GM23338 (cell line): ENCODE results near the gene SBNO1. TPM values are rescaled to one million over a fixed set of nuclear protein-coding genes. Genes with fewer than 3 reads are reported as not detected.

Experiments
- ATAC-seq: fragments of 200-7000 bp; cut with Tn5 transposase; 3 replicates; pipeline ENCODE4 v1.9.1; 2020
- DNase-seq: peaks from one replicate; pipeline ENCODE4 v3.0.0-alpha.2; 2015; ENCODE audit warnings: low spot score
- H2AFZ ChIP-seq: fragments of 200-600 bp; sonication (generic); 2 replicates; pipeline ENCODE4 v1.8.0; 2016; ENCODE audit warnings: antibody characterized with exemption, mild to moderate bottlenecking, moderate library complexity
- H3F3A ChIP-seq: fragments of 200-600 bp; sonication (generic); replicated peaks from 2 replicates; pipeline ENCODE4 v1.8.0; 2017; ENCODE audit warnings: antibody characterized with exemption, mixed run types, low read depth
- H3K27ac ChIP-seq: fragments of 200-600 bp; sonication (generic); 2 replicates; pipeline ENCODE4 v1.6.1; 2016; ENCODE audit warnings: low read depth
- H3K27me3 ChIP-seq: fragments of 200-600 bp; sonication (generic); 2 replicates; pipeline ENCODE4 v1.8.0; 2016; ENCODE audit warnings: mild to moderate bottlenecking, mixed run types, moderate library complexity; ENCODE audit not compliant: insufficient read depth
- H3K36me3 ChIP-seq: fragments of 200-600 bp; sonication (generic); 2 replicates; pipeline ENCODE4 v1.8.0; 2016; ENCODE audit warnings: mild to moderate bottlenecking; ENCODE audit not compliant: insufficient read depth
- H3K4me1 ChIP-seq: fragments of 200-600 bp; sonication (generic); 2 replicates; pipeline ENCODE4 v1.8.0; 2016; ENCODE audit warnings: mild to moderate bottlenecking, moderate library complexity; ENCODE audit not compliant: insufficient read depth
- H3K4me2 ChIP-seq: fragments of 200-600 bp; sonication (generic); 2 replicates; pipeline ENCODE4 v1.7.1; 2017; ENCODE audit warnings: mixed run types
- H3K4me3 ChIP-seq: fragments of 200-600 bp; sonication (generic); 2 replicates; pipeline ENCODE4 v1.6.1; 2016; ENCODE audit warnings: mixed run types
- H3K79me2 ChIP-seq: fragments of 200-600 bp; sonication (generic); replicated peaks from 2 replicates; pipeline ENCODE4 v1.8.0; 2017; ENCODE audit warnings: mild to moderate bottlenecking; ENCODE audit not compliant: insufficient read depth
- H3K9me2 ChIP-seq: fragments of 200-600 bp; sonication (generic); 2 replicates; pipeline ENCODE4 v1.8.0; 2017; ENCODE audit not compliant: insufficient read depth
- H4K20me1 ChIP-seq: fragments of 200-600 bp; sonication (generic); replicated peaks from 2 replicates; pipeline ENCODE4 v1.8.0; 2017; ENCODE audit warnings: mild to moderate bottlenecking; ENCODE audit not compliant: insufficient read depth
- H3K27ac Mint-ChIP-seq: 2 replicates; pipeline ENCODE4 v1.8.0; 2020; ENCODE audit warnings: inconsistent platforms, mild to moderate bottlenecking, moderate library complexity, mixed read lengths
- H3K27me3 Mint-ChIP-seq: 3 replicates; pipeline ENCODE4 v1.8.0; 2022; ENCODE audit warnings: low read depth, mild to moderate bottlenecking, moderate library complexity, mixed read lengths, inconsistent platforms; ENCODE audit not compliant: insufficient read depth, poor library complexity
- H3K36me3 Mint-ChIP-seq: 3 replicates; pipeline ENCODE4 v1.8.0; 2021; ENCODE audit warnings: low read depth, mild to moderate bottlenecking, inconsistent platforms, moderate library complexity, mixed read lengths
- H3K4me1 Mint-ChIP-seq: 3 replicates; pipeline ENCODE4 v1.8.0; 2020; ENCODE audit warnings: mild to moderate bottlenecking, inconsistent platforms, mixed read lengths
- H3K4me3 Mint-ChIP-seq: 3 replicates; pipeline ENCODE4 v1.8.0; 2021; ENCODE audit warnings: moderate library complexity, mild to moderate bottlenecking, inconsistent platforms, mixed read lengths
- H3K9me3 Mint-ChIP-seq: 3 replicates; pipeline ENCODE4 v1.8.0; 2020; ENCODE audit warnings: moderate library complexity, mild to moderate bottlenecking, inconsistent platforms, mixed read lengths
- CTCF ChIP-seq, 2 experiments: fragments of 200-600 bp in 1 of 2; sonication (generic) in 1 of 2; conservative IDR thresholded peaks; 2 replicates each; pipeline versions ENCODE4 v1.5.1 to v1.6.1; 2016 to 2017; ENCODE audit warnings: antibody characterized with exemption in 2 of 2, low read depth in 2 of 2, mild to moderate bottlenecking in 2 of 2, moderate library complexity in 1 of 2
- ETS1 ChIP-seq: IDR thresholded peaks from 2 replicates; pipeline ENCODE4 v1.6.1; 2016; ENCODE audit warnings: antibody characterized with exemption
- EZH2 ChIP-seq: fragments of 200-600 bp; sonication (generic); IDR thresholded peaks from one replicate; pipeline ENCODE4 v1.8.0; 2017; ENCODE audit warnings: antibody characterized with exemption, mild to moderate bottlenecking, low read depth; ENCODE audit not compliant: unreplicated experiment
- JUNB ChIP-seq: IDR thresholded peaks from one replicate; pipeline ENCODE4 v1.6.1; 2016; ENCODE audit warnings: antibody characterized with exemption; ENCODE audit not compliant: unreplicated experiment
- NANOG ChIP-seq: IDR thresholded peaks from 2 replicates; pipeline ENCODE4 v1.6.1; 2016; ENCODE audit warnings: antibody characterized with exemption, borderline replicate concordance
- POLR2AphosphoS5 ChIP-seq: IDR thresholded peaks from 2 replicates; pipeline ENCODE4 v1.6.1; 2016; ENCODE audit warnings: antibody characterized with exemption, low read depth
- REST ChIP-seq: IDR thresholded peaks from one replicate; pipeline ENCODE4 v1.6.1; 2018; ENCODE audit warnings: antibody characterized with exemption; ENCODE audit not compliant: unreplicated experiment
- STAT1 ChIP-seq: IDR thresholded peaks from one replicate; pipeline ENCODE4 v1.6.1; 2016; ENCODE audit warnings: antibody characterized with exemption; ENCODE audit not compliant: unreplicated experiment
- ZNF114 ChIP-seq: fragments of 250-450 bp; sonication (Bioruptor Pico); IDR thresholded peaks from 2 replicates; pipeline ENCODE4 v1.5.0; 2020; ENCODE audit warnings: mild to moderate bottlenecking, moderate library complexity
- ZNF331 ChIP-seq: fragments of 250-450 bp; sonication (Bioruptor Pico); IDR thresholded peaks from 2 replicates; pipeline ENCODE4 v1.5.0; 2020; ENCODE audit warnings: low read depth, mild to moderate bottlenecking, moderate library complexity
- polyA plus RNA-seq: library from polyadenylated mRNA; unstranded; fragments of >200 nt; fragmentation: Nextera tagmentation; extraction: Ambion mirVana; gene quantifications from 2 replicates; pipeline ENCODE4 v1.2.1, GENCODE V29; 2016
- total RNA-seq: library from RNA; depleted of rRNA; stranded (reverse); fragments of >200 nt; shearing (Covaris generic); gene quantifications from 2 replicates; pipeline ENCODE4 v1.2.3, GENCODE V29; 2014

Gene SBNO1
- total and polyA plus RNA-seq, 2 experiments from 2014 or later = 34.9 to 49.5 TPM

GRCh38 chr12:123389560-123390351, 25.1 kb upstream of the SBNO1 start (continued):
- TF ChIP-seq ZNF331 (CRISPR knock-in tag) (no peak), CTCF (conservative IDR thresholded peaks at IDR 0.05; ENCODE audit: low read depth in 2 of 2) (no peak), EZH2 (no peak), JUNB (no peak), ETS1 (no peak), POLR2AphosphoS5 (no peak), NANOG (no peak), STAT1 (no peak)

GRCh38 chr12:123388951-123389559, 24.4 kb upstream of the SBNO1 start:
- Mint-ChIP-seq H3K27ac (no peak overlapping the region), H3K9me3 (no peaks in the 10 kb centered on the region; the same call in 2 of the 3 replicates), H3K4me1 (peaks cover 19% of the 10 kb centered on the region), H3K4me3 (no peak overlapping the region), H3K36me3 (peaks cover 39% of the 10 kb centered on the region), H3K27me3 (peaks cover 41% of the 10 kb centered on the region)
- H3K27me3 ChIP-seq = peaks cover 20% of the 10 kb centered on the region
- peaks cover 36% of the 10 kb centered on the region for H3F3A ChIP-seq
- no peak overlapping the region for H2AFZ ChIP-seq
- peaks cover 25% of the 10 kb centered on the region for H4K20me1 ChIP-seq
- peak overlapping the region; percentile 74 for H3K4me3 ChIP-seq
- peaks cover 15% of the 10 kb centered on the region for H3K36me3 ChIP-seq
- H3K27ac ChIP-seq = no peak overlapping the region
- ATAC-seq = no peak
- H3K9me2 ChIP-seq = no peaks in the 10 kb centered on the region
- H3K4me1 ChIP-seq = peaks cover 19% of the 10 kb centered on the region; the same call in 1 of the 2 replicates
- H3K79me2 ChIP-seq = peaks cover 42% of the 10 kb centered on the region
- DNase-seq = peak; percentile 21
- H3K4me2 ChIP-seq = peak overlapping the region; percentile 82; the same call in 1 of the 2 replicates
- TF ChIP-seq ZNF114 (CRISPR knock-in tag) (no peak), JUNB (no peak), ETS1 (no peak), CTCF (conservative IDR thresholded peaks at IDR 0.05; ENCODE audit: low read depth in 2 of 2) (no peak), REST (no peak)
